Measurements from ENCODE around the gene CENPX.

DNA sequence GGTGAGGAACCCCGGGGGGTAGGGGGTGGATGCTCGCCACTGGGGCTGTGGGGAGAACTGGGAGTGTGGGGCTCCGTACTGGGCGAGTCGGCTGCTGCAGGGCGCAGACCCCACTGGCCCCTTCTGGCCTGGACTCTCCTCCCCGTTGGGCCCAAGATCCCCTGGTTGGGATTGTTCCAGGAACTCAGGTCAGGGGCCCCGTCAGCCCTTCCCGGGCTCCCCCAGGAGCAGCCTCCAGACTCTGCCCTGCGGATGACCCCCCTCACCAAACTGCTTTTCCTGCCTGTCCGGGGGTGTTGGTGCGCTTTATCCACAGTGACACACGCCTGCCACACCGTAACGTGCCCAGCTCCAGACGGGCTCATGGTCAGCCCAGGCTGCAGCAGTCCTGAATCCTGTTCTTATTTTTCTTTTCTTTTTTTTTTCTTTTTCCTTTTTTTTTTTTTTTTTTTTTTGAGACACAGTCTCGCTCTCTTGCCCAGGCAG, 21.1 kb downstream of the CENPX start:
- no peak for TF ChIP-seq POLR2A (IDR thresholded peaks at IDR 0.05)
- TF ChIP-seq CTCF (IDR thresholded peaks at IDR 0.05 in 8 of 11, conservative IDR thresholded peaks at IDR 0.05 in 3 of 11): no peak
- TF ChIP-seq POLR2AphosphoS5 (IDR thresholded peaks at IDR 0.05): no peak
